SK-N-MC (cell line): ENCODE data around the gene LRMDA.

Source experiments
- EZH2 ChIP-seq: fragments of 200-600 bp; sonication (generic); IDR thresholded peaks from one replicate; pipeline ENCODE4 v1.6.1; 2017; ENCODE audit warnings: antibody characterized with exemption
- FOXP2 ChIP-seq: optimal IDR thresholded peaks from 2 replicates; pipeline ENCODE3; 2011; ENCODE audit warnings: mild to moderate bottlenecking, moderate library complexity; ENCODE audit not compliant: insufficient read depth; ENCODE audit errors: extremely low read length, control extremely low read depth
- POLR2AphosphoS5 ChIP-seq: IDR thresholded peaks from 2 replicates; pipeline ENCODE4 v1.6.1; 2012; ENCODE audit warnings: mild to moderate bottlenecking, low read depth, low read length, borderline replicate concordance

DNA sequence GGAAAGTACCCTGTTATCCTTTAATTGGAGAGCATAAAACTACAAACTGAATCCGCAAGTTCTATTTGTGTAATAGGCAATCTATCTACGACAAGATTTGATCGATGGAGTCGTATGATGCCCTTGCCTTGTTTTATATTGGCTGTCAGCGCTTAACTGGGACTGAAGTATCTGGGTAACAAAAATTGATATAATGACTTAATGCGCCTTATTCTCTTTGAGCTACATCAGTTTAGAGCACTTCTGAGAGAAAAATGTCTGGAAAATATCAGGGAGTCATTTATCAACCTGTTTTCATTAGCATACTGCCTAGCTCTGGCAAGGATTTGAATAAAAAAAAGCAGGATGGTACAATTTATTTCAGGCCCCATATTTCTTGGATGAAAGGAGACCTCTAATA lies 262.1 kb downstream of the LRMDA start:
- TF ChIP-seq POLR2AphosphoS5, result no peak
- no peak for TF ChIP-seq EZH2
- TF ChIP-seq FOXP2, result no peak
